K562 (cell line): ENCODE measurements around the gene HIF1A. TPM values are rescaled to one million over a fixed set of nuclear protein-coding genes. Genes with fewer than 3 reads are reported as not detected.
A peak's percentile ranks its signal among the peaks of the same experiment; 100 is the strongest.

Experiments
- CCNT2 ChIP-seq: IDR thresholded peaks from 2 replicates; pipeline ENCODE4 v1.6.1; 2011; ENCODE audit warnings: borderline replicate concordance, low read depth, mild to moderate bottlenecking, moderate library complexity, mixed read lengths, low read length; ENCODE audit not compliant: insufficient read length; ENCODE audit errors: extremely low read depth
- CHD4 ChIP-seq: fragments of 200-600 bp; sonication (generic); IDR thresholded peaks from 3 replicates; pipeline ENCODE4 v1.6.1; 2012; ENCODE audit warnings: low read depth, mild to moderate bottlenecking, mixed read lengths, low read length, inconsistent platforms; ENCODE audit not compliant: insufficient read depth, insufficient replicate concordance, poor library complexity, severe bottlenecking
- KDM5B ChIP-seq: fragments of 200-600 bp; sonication (generic); IDR thresholded peaks from 2 replicates; pipeline ENCODE4 v1.6.1; 2012; ENCODE audit warnings: low read depth, mild to moderate bottlenecking, moderate library complexity, low read length, control low read depth, inconsistent platforms; ENCODE audit not compliant: insufficient replicate concordance
- MTA2 ChIP-seq: fragments of 450-650 bp; IDR thresholded peaks from 2 replicates; pipeline ENCODE4 v1.6.1; 2016; ENCODE audit warnings: low read depth
- NFRKB ChIP-seq: fragments of 450-650 bp; IDR thresholded peaks from 2 replicates; pipeline ENCODE4 v1.6.1; 2016; ENCODE audit warnings: low read depth
- NKRF ChIP-seq: fragments of 450-650 bp; IDR thresholded peaks from 2 replicates; pipeline ENCODE4 v1.6.1; 2016; ENCODE audit warnings: borderline replicate concordance
- PHF8 ChIP-seq: fragments of 200-600 bp; sonication (generic); IDR thresholded peaks from 2 replicates; pipeline ENCODE4 v1.6.1; 2012; ENCODE audit warnings: mixed run types, mild to moderate bottlenecking, inconsistent platforms, low read length, moderate library complexity, borderline replicate concordance
- SUPT5H ChIP-seq: fragments of 450-650 bp; IDR thresholded peaks from 2 replicates; pipeline ENCODE4 v1.6.1; 2016
- YY1 ChIP-seq, 3 experiments: IDR thresholded peaks; 2 replicates each; pipeline ENCODE4 v1.6.1; 2011; ENCODE audit warnings: low read length in 2 of 3, mild to moderate bottlenecking in 2 of 3, moderate library complexity in 2 of 3, borderline replicate concordance in 1 of 3, control low read depth in 1 of 3, low read depth in 1 of 3; ENCODE audit not compliant: insufficient read depth in 3 of 3, insufficient replicate concordance in 2 of 3, control insufficient read depth in 1 of 3, insufficient read length in 1 of 3; ENCODE audit errors: extremely low read depth in 1 of 3
- ZFX ChIP-seq: sonication (generic); formaldehyde crosslinking; IDR thresholded peaks from 2 replicates; pipeline ENCODE4 v1.8.0; 2022; ENCODE audit warnings: mild to moderate bottlenecking, missing genetic modification reagents, moderate library complexity
- ZNF589 ChIP-seq: fragments of 200-800 bp; sonication (Bioruptor generic); IDR thresholded peaks from 2 replicates; pipeline ENCODE4 v1.6.1; 2016; ENCODE audit warnings: low read depth, missing genetic modification characterization, missing compliant biosample characterization
- ZNF740 ChIP-seq, 3 experiments: fragments of 200-800 bp in 1 of 3; sonication (Bioruptor generic) in 1 of 3; sonication (generic) in 1 of 3; formaldehyde crosslinking in 1 of 3; IDR thresholded peaks; 2 replicates each; pipeline versions ENCODE4 v1.6.1 to v1.8.0; 2016 to 2022; ENCODE audit warnings: mild to moderate bottlenecking in 2 of 3, missing compliant biosample characterization in 2 of 3, missing genetic modification characterization in 2 of 3, missing genetic modification reagents in 1 of 3
- polyA plus RNA-seq, 8 experiments: library from polyadenylated mRNA; depleted of rRNA in 4 of 8; stranded (reverse) in 5 of 8; unstranded in 3 of 8; fragments of >200 nt; fragmentation: Nextera tagmentation in 2 of 8; fragmentation: Illumina TruSeq in 1 of 8; extraction: Ambion mirVana in 2 of 8; extraction: Trizol in 1 of 8; gene quantifications; 2 replicates each; pipeline versions ENCODE4 v1.2.1 to v1.2.3, GENCODE V29; 2011 to 2014; ENCODE audit warnings: inconsistent platforms in 1 of 8, missing spikeins in 1 of 8
- total RNA-seq, 7 experiments: library from RNA; depleted of rRNA in 6 of 7; stranded (reverse); fragments of >200 nt in 6 of 7; fragmentation: Illumina TruSeq in 2 of 7; extraction: Trizol in 2 of 7; gene quantifications; 2 replicates each; pipeline versions ENCODE4 v1.2.1 to v1.2.3, GENCODE V29; 2011 to 2021; ENCODE audit warnings: low replicate concordance in 1 of 7

HIF1A gene
- total and polyA plus RNA-seq, 9 of the 15 experiments (the other 6 are each of a cell fraction or from before 2014, with no cell fraction given) = 5.9 to 35.3 (median 24.2) TPM

- TF ChIP-seq NKRF (peak; percentile 47; the same call in 1 of the 2 replicates), MTA2 (no peak), SUPT5H (0 out of 2 replicates have a peak, but pooled peaks have one; percentile 8), KDM5B (peak; percentile 22), ZFX (peak; percentile 64; the same call in 1 of the 2 replicates), NFRKB (0 out of 2 replicates have a peak, but pooled peaks have one; percentile 66), YY1 (IDR thresholded peaks at IDR 0.05; ENCODE audit: borderline replicate concordance in 1 of 3, control insufficient read depth in 1 of 3, extremely low read depth in 1 of 3, insufficient read depth in 3 of 3, insufficient read length in 1 of 3, insufficient replicate concordance in 2 of 3, low read depth in 1 of 3, low read length in 2 of 3) (peak in 2 of 3 experiments; percentile 71 to 89), ZNF740 (CRISPR knock-in tag; IDR thresholded peaks at IDR 0.05) (peak; percentile 89), ZNF740 (tag; IDR thresholded peaks at IDR 0.05) (peak in 1 of 2 experiments; percentile 82; a peak in 2 of 4 replicates), CCNT2 (peak; percentile 31), CHD4 (peak; percentile 44), ZNF589 (CRISPR knock-in tag) (0 out of 2 replicates have a peak, but pooled peaks have one; percentile 7), PHF8 (peak; percentile 23; the same call in 1 of the 2 replicates)
Measured at GRCh38 chr14:61695695-61696527, 598 bp downstream of the HIF1A start (continued).
